Measurements from ENCODE around the gene FRMD5.

DNA sequence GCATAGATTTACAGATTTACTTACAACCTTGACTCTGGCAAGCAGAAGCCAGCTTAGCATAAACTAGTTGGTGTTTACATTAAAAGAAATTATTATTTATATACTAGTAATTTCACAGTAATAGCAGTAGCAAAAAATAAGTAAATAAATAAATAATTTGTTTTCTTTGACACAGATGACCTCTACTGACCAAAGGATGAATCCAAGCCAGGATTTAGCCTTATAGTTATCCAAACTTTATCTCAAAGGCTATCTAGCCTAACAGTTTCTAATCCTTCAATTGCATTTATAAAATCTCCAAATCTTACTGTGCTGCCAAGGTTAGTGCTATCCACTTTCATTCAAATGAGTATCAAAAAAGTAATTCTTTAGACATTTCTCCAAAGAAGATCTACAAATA is 64.3 kb downstream of the FRMD5 start:
- TF ChIP-seq, protein P1, sequence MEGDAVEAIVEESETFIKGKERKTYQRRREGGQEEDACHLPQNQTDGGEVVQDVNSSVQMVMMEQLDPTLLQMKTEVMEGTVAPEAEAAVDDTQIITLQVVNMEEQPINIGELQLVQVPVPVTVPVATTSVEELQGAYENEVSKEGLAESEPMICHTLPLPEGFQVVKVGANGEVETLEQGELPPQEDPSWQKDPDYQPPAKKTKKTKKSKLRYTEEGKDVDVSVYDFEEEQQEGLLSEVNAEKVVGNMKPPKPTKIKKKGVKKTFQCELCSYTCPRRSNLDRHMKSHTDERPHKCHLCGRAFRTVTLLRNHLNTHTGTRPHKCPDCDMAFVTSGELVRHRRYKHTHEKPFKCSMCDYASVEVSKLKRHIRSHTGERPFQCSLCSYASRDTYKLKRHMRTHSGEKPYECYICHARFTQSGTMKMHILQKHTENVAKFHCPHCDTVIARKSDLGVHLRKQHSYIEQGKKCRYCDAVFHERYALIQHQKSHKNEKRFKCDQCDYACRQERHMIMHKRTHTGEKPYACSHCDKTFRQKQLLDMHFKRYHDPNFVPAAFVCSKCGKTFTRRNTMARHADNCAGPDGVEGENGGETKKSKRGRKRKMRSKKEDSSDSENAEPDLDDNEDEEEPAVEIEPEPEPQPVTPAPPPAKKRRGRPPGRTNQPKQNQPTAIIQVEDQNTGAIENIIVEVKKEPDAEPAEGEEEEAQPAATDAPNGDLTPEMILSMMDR (IDR thresholded peaks at IDR 0.05; ENCODE audit: poor library complexity, severe bottlenecking), result no peak
- TF ChIP-seq TAF1 (IDR thresholded peaks at IDR 0.05; ENCODE audit: low read depth), result no peak
- TF ChIP-seq, protein P2, sequence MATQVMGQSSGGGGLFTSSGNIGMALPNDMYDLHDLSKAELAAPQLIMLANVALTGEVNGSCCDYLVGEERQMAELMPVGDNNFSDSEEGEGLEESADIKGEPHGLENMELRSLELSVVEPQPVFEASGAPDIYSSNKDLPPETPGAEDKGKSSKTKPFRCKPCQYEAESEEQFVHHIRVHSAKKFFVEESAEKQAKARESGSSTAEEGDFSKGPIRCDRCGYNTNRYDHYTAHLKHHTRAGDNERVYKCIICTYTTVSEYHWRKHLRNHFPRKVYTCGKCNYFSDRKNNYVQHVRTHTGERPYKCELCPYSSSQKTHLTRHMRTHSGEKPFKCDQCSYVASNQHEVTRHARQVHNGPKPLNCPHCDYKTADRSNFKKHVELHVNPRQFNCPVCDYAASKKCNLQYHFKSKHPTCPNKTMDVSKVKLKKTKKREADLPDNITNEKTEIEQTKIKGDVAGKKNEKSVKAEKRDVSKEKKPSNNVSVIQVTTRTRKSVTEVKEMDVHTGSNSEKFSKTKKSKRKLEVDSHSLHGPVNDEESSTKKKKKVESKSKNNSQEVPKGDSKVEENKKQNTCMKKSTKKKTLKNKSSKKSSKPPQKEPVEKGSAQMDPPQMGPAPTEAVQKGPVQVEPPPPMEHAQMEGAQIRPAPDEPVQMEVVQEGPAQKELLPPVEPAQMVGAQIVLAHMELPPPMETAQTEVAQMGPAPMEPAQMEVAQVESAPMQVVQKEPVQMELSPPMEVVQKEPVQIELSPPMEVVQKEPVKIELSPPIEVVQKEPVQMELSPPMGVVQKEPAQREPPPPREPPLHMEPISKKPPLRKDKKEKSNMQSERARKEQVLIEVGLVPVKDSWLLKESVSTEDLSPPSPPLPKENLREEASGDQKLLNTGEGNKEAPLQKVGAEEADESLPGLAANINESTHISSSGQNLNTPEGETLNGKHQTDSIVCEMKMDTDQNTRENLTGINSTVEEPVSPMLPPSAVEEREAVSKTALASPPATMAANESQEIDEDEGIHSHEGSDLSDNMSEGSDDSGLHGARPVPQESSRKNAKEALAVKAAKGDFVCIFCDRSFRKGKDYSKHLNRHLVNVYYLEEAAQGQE (IDR thresholded peaks at IDR 0.05; ENCODE audit: borderline replicate concordance), result no peak

All from neural cell (in vitro differentiated cells).